Fibroblast of mammary gland (primary cell): Measurements from ENCODE around the gene F3.
A peak's percentile ranks its signal among the peaks of the same experiment; 100 is the strongest.

Experiments
- DNase-seq: peaks from one replicate; pipeline ENCODE4 v3.0.0-alpha.2; 2010; ENCODE audit warnings: low read depth
- H3K4me3 ChIP-seq: 2 replicates; pipeline ENCODE4 v1.5.1; 2011; ENCODE audit warnings: low read depth, mild to moderate bottlenecking, low read length, moderate library complexity; ENCODE audit not compliant: control insufficient read depth
- CTCF ChIP-seq: conservative IDR thresholded peaks from 2 replicates; pipeline ENCODE4 v1.5.1; 2011; ENCODE audit warnings: low read depth, low read length, inconsistent platforms; ENCODE audit not compliant: control insufficient read depth, insufficient read depth

F3 gene

GRCh38 chr1:94543001-94543400, 1.4 kb upstream of the F3 start:
- no peak for TF ChIP-seq CTCF
- H3K4me3 ChIP-seq: peak overlapping the region; percentile 78
- peak; percentile 80 for DNase-seq

GRCh38 chr1:94542088-94542870, 720 bp upstream of the F3 start:
- H3K4me3 ChIP-seq: peak overlapping the region; percentile 78
- no peak for TF ChIP-seq CTCF
- peak; percentile 92 for DNase-seq

- TF ChIP-seq CTCF: no peak
- no peak for DNase-seq
- H3K4me3 ChIP-seq: peak overlapping the region; percentile 76
Observed at GRCh38 chr1:94540440-94541245, 916 bp downstream of the F3 start.

DNA sequence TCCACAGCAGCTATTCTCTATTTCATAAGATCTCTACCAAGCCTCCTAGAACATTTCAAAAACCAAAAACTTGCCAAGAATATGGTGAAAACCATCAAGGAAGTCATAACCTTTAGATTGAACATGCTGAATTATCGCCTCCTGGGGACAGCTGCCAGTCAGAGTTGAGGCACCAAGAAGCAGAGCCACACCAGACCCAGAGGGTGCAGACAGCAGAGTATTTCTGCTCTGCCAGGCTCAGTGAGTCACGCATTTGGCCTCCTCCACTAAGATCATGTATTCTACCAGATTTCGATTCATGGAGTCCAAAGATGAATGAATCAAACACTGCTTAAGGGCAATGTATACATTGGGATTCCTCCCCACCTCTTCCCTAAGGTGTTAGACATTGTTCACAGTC, 2.1 kb downstream of the F3 start:
- no peak for TF ChIP-seq CTCF
- peak overlapping the region; percentile 76 for H3K4me3 ChIP-seq
- peak; percentile 62 for DNase-seq

DNA sequence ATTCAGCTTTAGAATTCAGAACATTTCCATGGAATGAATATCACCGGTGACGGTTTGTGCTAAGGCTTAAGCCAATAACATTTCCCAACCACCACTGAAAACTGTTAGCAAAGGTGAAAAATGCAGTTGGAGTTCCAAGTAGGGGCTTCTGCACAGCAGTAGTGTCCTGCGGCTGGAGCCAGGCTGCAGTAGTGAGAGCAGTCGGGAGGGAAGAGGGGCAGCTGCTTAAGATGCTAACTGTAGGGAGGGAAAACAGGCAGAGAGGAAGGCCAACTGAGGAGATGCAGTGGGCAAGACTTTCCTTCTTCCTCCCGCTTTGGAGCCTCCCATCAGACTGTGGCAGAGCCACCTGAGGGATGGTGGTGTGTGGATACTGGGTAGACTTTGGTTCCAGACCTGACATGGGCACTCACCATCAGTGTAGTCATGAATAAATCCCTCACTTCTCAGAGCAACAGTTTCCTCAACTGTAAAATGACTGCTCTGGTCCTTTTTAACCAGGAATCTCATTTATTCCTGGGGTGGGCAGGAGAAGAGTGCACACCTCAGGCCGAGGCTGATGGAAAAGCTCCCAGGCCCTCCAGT, 3.2 kb downstream of the F3 start:
- peak; percentile 12 for TF ChIP-seq CTCF
- peak overlapping the region; percentile 76 for H3K4me3 ChIP-seq
- no peak for DNase-seq

DNA sequence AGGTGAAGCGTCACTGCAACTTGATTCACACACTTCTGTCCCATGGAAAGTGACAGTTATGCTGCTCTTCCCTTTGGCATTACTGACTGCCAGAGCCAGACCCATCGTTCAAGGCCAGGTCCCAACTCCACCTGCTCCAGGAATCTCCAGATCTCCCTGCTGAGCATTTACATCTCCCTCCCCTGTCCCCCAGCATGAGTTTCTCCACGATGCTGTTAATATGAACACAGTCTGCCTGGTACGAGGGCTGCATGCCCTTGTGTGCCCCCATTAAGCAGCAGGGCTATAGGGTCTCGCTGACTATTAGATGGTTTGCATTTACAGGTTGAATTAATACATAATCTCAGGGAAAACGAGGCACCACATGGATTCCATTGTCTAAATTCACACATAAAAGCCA, 4.3 kb downstream of the F3 start:
- TF ChIP-seq CTCF: no peak
- DNase-seq: no peak
- H3K4me3 ChIP-seq: no peak overlapping the region
